ENCODE measurements around the gene ASAP2.

ASAP2 gene

DNA sequence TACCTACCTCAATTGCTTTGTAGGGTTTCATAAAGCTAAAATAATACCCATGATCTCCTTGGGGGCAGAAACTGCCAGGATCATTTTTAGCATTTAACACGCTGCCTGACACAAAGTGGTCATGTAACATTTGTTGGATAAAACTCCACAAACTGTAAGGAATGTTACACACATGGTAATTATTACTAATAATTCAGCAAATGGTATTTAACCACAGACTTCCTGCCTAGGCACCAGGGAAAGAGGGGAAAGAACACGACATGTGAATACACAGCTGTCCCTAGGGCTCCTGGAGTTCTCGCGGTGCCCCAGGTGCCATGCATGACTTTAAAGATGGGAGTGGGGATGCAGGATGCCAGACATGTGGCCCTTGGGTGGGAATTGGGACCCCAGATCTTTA lies 43.5 kb downstream of the ASAP2 start:
- Histone ChIP-seq H3K4me3 (ENCODE audit: low read depth, low read length) (no peak overlapping the region), H3K36me3 (replicated peaks) (no peaks in the 10 kb centered on the region), H3K27ac (peak overlapping the region; percentile 70), H3K27me3 (replicated peaks) (no peaks in the 10 kb centered on the region)
- no peak for TF ChIP-seq CTCF (IDR thresholded peaks at IDR 0.05; ENCODE audit: low read depth, low read length, missing control alignments)
- in situ Hi-C loops (cut with HindIII; ENCODE audit: low pct_ligation_motif_present, low sequenced_read_pairs): no loop called here
- DNase-seq: no peak

- Histone ChIP-seq H3K36me3 (replicated peaks) (no peaks in the 10 kb centered on the region), H3K27me3 (replicated peaks) (no peaks in the 10 kb centered on the region), H3K4me3 (ENCODE audit: low read depth, low read length) (no peak overlapping the region), H3K27ac (peak overlapping the region; percentile 70)
- DNase-seq: no peak
- in situ Hi-C loops (cut with HindIII; ENCODE audit: low pct_ligation_motif_present, low sequenced_read_pairs): no loop called here
- no peak for TF ChIP-seq CTCF (IDR thresholded peaks at IDR 0.05; ENCODE audit: low read depth, low read length, missing control alignments)
These were observed 44.0 kb downstream of the ASAP2 start for GRCh38 chr2:9250498-9251153.

- H3K27ac ChIP-seq: peak overlapping the region; percentile 51
- peak; percentile 42 for DNase-seq
- in situ Hi-C loops (cut with HindIII; ENCODE audit: low pct_ligation_motif_present, low sequenced_read_pairs): no loop called here
These were observed 44.8 kb downstream of the ASAP2 start for GRCh38 chr2:9251154-9252001.

DNA sequence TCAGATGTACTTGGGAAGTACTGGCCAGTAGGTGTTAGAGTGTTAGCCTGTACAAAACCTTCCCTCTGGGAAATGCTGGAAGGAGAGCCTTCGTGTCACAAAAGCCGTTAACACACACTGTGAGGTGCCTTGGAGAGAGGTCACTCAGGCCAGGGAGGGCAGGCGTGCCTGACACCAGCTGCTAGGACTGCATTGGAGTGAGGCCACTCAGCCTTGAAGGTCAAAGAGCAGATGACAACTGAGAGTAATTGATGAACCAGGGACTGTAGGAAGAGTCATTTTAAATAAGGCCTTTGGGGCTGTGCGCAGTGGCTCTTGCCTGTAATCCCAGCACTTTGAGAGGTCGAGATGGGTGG lies 45.4 kb downstream of the ASAP2 start:
- H3K27ac ChIP-seq: peak overlapping the region; percentile 26
- no peaks in the 10 kb centered on the region for H3K27me3 ChIP-seq (replicated peaks)
- H3K4me3 ChIP-seq (ENCODE audit: low read depth, low read length): no peak overlapping the region
- no peak for TF ChIP-seq CTCF (IDR thresholded peaks at IDR 0.05; ENCODE audit: low read depth, low read length, missing control alignments)
- DNase-seq: no peak
- H3K36me3 ChIP-seq (replicated peaks): no peaks in the 10 kb centered on the region
- in situ Hi-C loops (cut with HindIII; ENCODE audit: low pct_ligation_motif_present, low sequenced_read_pairs): no loop called here

More at GRCh38 chr2:9251154-9252001, 44.8 kb downstream of the ASAP2 start:
- no peak for TF ChIP-seq CTCF (IDR thresholded peaks at IDR 0.05; ENCODE audit: low read depth, low read length, missing control alignments)
- Histone ChIP-seq H3K36me3 (replicated peaks) (no peaks in the 10 kb centered on the region), H3K27me3 (replicated peaks) (no peaks in the 10 kb centered on the region), H3K4me3 (ENCODE audit: low read depth, low read length) (no peak overlapping the region)

GRCh38 chr2:9255416-9255815 lies 48.8 kb downstream of the ASAP2 start:
- H3K4me3 ChIP-seq (ENCODE audit: low read depth, low read length): no peak overlapping the region
- H3K27me3 ChIP-seq (replicated peaks): no peaks in the 10 kb centered on the region
- no peak for DNase-seq
- TF ChIP-seq CTCF (IDR thresholded peaks at IDR 0.05; ENCODE audit: low read depth, low read length, missing control alignments): no peak
- no peak overlapping the region for H3K27ac ChIP-seq
- in situ Hi-C loops (cut with HindIII; ENCODE audit: low pct_ligation_motif_present, low sequenced_read_pairs): no loop called here
- no peaks in the 10 kb centered on the region for H3K36me3 ChIP-seq (replicated peaks)

Data from brain microvascular endothelial cell (primary cell).